HepG2 (cell line): Measurements from ENCODE around the gene DHRS12. TPM values are rescaled to one million over a fixed set of nuclear protein-coding genes. Genes with fewer than 3 reads are reported as not detected.

ENCODE experiments used
- ATAC-seq: fragments of 200-7000 bp; cut with Tn5 transposase; 3 replicates; pipeline ENCODE4 v1.9.1; 2020; ENCODE audit warnings: mild to moderate bottlenecking, moderate library complexity
- BruUV-seq: library from RNA; stranded (reverse); fragments of 400-500 nt; replicated peaks from 2 replicates; lab custom pipeline; 2021; lab: Mats Ljungman, UMichigan
- CTCF ChIA-PET: fragments of 300-600 bp; formaldehyde crosslinking; extraction: SDS; loops from one replicate; lab custom pipeline; 2021; ENCODE audit warnings: low total read pairs, inconsistent platforms, low intra/inter-chr PET ratio; lab: Yijun Ruan, JAX
- POLR2A ChIA-PET: fragments of 350-600 bp; sonication (Branson Sonifier 250); formaldehyde crosslinking; loops from one replicate; lab custom pipeline; 2020; ENCODE audit warnings: antibody characterized with exemption, inconsistent platforms; lab: Yijun Ruan, JAX
- DNase-seq: peaks from one replicate; pipeline ENCODE4 v3.0.0-alpha.2; 2015; ENCODE audit warnings: low spot score
- FAIRE-seq: peaks from 3 replicates; lab custom pipeline; 2011; peaks lifted over from hg19 to GRCh38; lab: Jason Lieb, UNC
- H2AFZ ChIP-seq: one replicate; pipeline ENCODE4 v1.6.1; 2011; ENCODE audit warnings: low read length, inconsistent platforms
- H3K27ac ChIP-seq: fragments of 300-600 bp; 3 replicates; pipeline ENCODE4 v1.8.0; 2011; ENCODE audit warnings: mixed run types, mild to moderate bottlenecking, mixed read lengths, low read length, inconsistent platforms; ENCODE audit not compliant: insufficient read depth; ENCODE audit errors: extremely low read length
- H3K27me3 ChIP-seq, 2 experiments: fragments of 200-600 bp in 1 of 2; 2 replicates in 1 of 2; 3 replicates in 1 of 2; pipeline versions ENCODE4 v1.6.0 to v1.8.0; 2011; ENCODE audit warnings: low read length in 2 of 2, mild to moderate bottlenecking in 2 of 2, moderate library complexity in 2 of 2, inconsistent platforms in 1 of 2; ENCODE audit not compliant: insufficient read depth in 2 of 2, control insufficient read depth in 1 of 2
- H3K36me3 ChIP-seq, 2 experiments: fragments of 200-600 bp in 1 of 2; replicated peaks in 1 of 2; 2 replicates in 1 of 2; 3 replicates in 1 of 2; pipeline versions ENCODE4 v1.5.1 to v1.8.0; 2011; ENCODE audit warnings: low read length in 2 of 2, inconsistent platforms in 1 of 2; ENCODE audit not compliant: insufficient read depth in 2 of 2, control insufficient read depth in 1 of 2
- H3K4me1 ChIP-seq: 2 replicates; pipeline ENCODE4 v1.5.1; 2012; ENCODE audit warnings: low read length, inconsistent platforms; ENCODE audit not compliant: insufficient read depth
- H3K4me2 ChIP-seq: 2 replicates; pipeline ENCODE4 v1.6.0; 2011; ENCODE audit warnings: low read depth, low read length, inconsistent platforms
- H3K4me3 ChIP-seq, 3 experiments: fragments of 200-600 bp in 1 of 3; sonication (generic), shearing (Covaris generic) in 1 of 3; replicated peaks in 1 of 3; 2 replicates each; pipeline ENCODE4 v1.5.1; 2011 to 2016; ENCODE audit warnings: low read length in 3 of 3, inconsistent platforms in 2 of 3, low read depth in 2 of 3, mild to moderate bottlenecking in 2 of 3, control low read depth in 1 of 3, mixed read lengths in 1 of 3; ENCODE audit not compliant: insufficient read depth in 1 of 3
- H3K79me2 ChIP-seq: one replicate; pipeline ENCODE4 v1.6.1; 2011; ENCODE audit warnings: low read length, inconsistent platforms; ENCODE audit not compliant: insufficient read depth
- H3K9ac ChIP-seq: 2 replicates; pipeline ENCODE4 v1.6.0; 2011; ENCODE audit warnings: mild to moderate bottlenecking, low read depth, low read length, inconsistent platforms; ENCODE audit not compliant: insufficient read depth
- H3K9me3 ChIP-seq: 2 replicates; pipeline ENCODE4 v1.5.1; 2012; ENCODE audit warnings: mild to moderate bottlenecking, low read length
- H4K20me1 ChIP-seq: 2 replicates; pipeline ENCODE4 v1.6.0; 2011; ENCODE audit warnings: inconsistent platforms, mild to moderate bottlenecking, low read length, moderate library complexity; ENCODE audit not compliant: insufficient read depth
- DNMT1 ChIP-seq: sonication (generic); formaldehyde crosslinking; IDR thresholded peaks from 2 replicates; pipeline ENCODE4 v1.5.1; 2020; ENCODE audit warnings: mild to moderate bottlenecking, missing genetic modification reagents
- HIVEP1 ChIP-seq: sonication (generic); formaldehyde crosslinking; IDR thresholded peaks from 2 replicates; pipeline ENCODE4 v1.4.0; 2020; ENCODE audit warnings: mild to moderate bottlenecking, missing genetic modification reagents
- IKZF1 ChIP-seq: fragments of 450-650 bp; IDR thresholded peaks from 2 replicates; pipeline ENCODE4 v1.7.1; 2016
- KLF12 ChIP-seq: sonication (generic); formaldehyde crosslinking; IDR thresholded peaks from 2 replicates; pipeline ENCODE4 v1.4.0; 2020; ENCODE audit warnings: missing genetic modification reagents, borderline replicate concordance
- KLF6 ChIP-seq: IDR thresholded peaks from 2 replicates; pipeline ENCODE4 v1.8.0; 2016; ENCODE audit warnings: missing biosample characterization, missing genetic modification reagents
- MED1 ChIP-seq: sonication (generic); formaldehyde crosslinking; IDR thresholded peaks from 2 replicates; pipeline ENCODE4 v1.4.0; 2020; ENCODE audit warnings: missing genetic modification reagents
- REXO4 ChIP-seq: sonication (generic); formaldehyde crosslinking; IDR thresholded peaks from 2 replicates; pipeline ENCODE4 v1.8.0; 2022; ENCODE audit warnings: missing genetic modification reagents, mild to moderate bottlenecking, borderline replicate concordance
- U2AF1 ChIP-seq: fragments of 200-400 bp; formaldehyde crosslinking; optimal IDR thresholded peaks from 2 replicates; pipeline ENCODE3; 2017; ENCODE audit warnings: mild to moderate bottlenecking, low read depth, low read length
- ZBTB42 ChIP-seq: sonication (generic); formaldehyde crosslinking; IDR thresholded peaks from 2 replicates; pipeline ENCODE4 v1.5.0; 2020; ENCODE audit warnings: mild to moderate bottlenecking, missing genetic modification reagents
- ZFYVE20 ChIP-seq: sonication (generic); formaldehyde crosslinking; IDR thresholded peaks from 2 replicates; pipeline ENCODE4 v1.8.0; 2023; ENCODE audit warnings: low read depth, mild to moderate bottlenecking, moderate library complexity, missing genetic modification reagents, borderline replicate concordance
- ZNF12 ChIP-seq: sonication (generic); formaldehyde crosslinking; IDR thresholded peaks from 2 replicates; pipeline ENCODE4 v1.5.0; 2020; ENCODE audit warnings: missing genetic modification reagents
- ZNF441 ChIP-seq: sonication (generic); formaldehyde crosslinking; IDR thresholded peaks from 2 replicates; pipeline ENCODE4 v1.7.0; 2021; ENCODE audit warnings: missing genetic modification reagents, borderline replicate concordance
- ZNF746 ChIP-seq: sonication (generic); formaldehyde crosslinking; IDR thresholded peaks from 2 replicates; pipeline ENCODE4 v1.8.0; 2022; ENCODE audit warnings: mild to moderate bottlenecking, missing genetic modification reagents
- WGBS: methylation state at CpG from one replicate; pipeline ENCODE4 v1.1.6; 2017; ENCODE audit warnings: low lambda C conversion rate; 5-methylcytosine and 5-hydroxymethylcytosine counted together
- in situ Hi-C: cut with HindIII; loops from 2 replicates; pipeline ENCODE4 v1.10.0; 2017; ENCODE audit warnings: low pct_unique_long_range_greater_than_20kb; ENCODE audit not compliant: extremely low pct_ligation_motif_present
- intact Hi-C: fragments of 100-400 bp; cut with micrococcal nuclease; formaldehyde crosslinking; loops from one replicate; pipeline ENCODE4 v1.10.0; 2022; ENCODE audit not compliant: unreplicated experiment
- polyA plus RNA-seq, 8 experiments: library from polyadenylated mRNA; depleted of rRNA in 3 of 8; stranded (reverse) in 7 of 8; unstranded in 1 of 8; fragments of >200 nt; fragmentation: Illumina TruSeq in 4 of 8; extraction: Trizol in 4 of 8; gene quantifications; 2 replicates each; pipeline versions ENCODE4 v1.2.1 to v1.2.3, GENCODE V29; 2011 to 2016; ENCODE audit warnings: low read depth in 4 of 8, missing spikeins in 1 of 8, mixed read lengths in 1 of 8; ENCODE audit not compliant: insufficient read depth in 1 of 8
- total RNA-seq, 5 experiments: library from RNA; depleted of rRNA; stranded (reverse); fragments of >200 nt; fragmentation: Illumina TruSeq; extraction: Trizol; gene quantifications; 2 replicates each; pipeline ENCODE4 v1.2.3, GENCODE V29; 2016; ENCODE audit warnings: low read depth in 1 of 5
- TF ChIP-seq, protein P1 (sequence below): IDR thresholded peaks from 2 replicates; pipeline ENCODE4 v1.6.1; 2016; ENCODE audit warnings: missing compliant biosample characterization, missing genetic modification reagents, borderline replicate concordance
- TF ChIP-seq, protein P2 (sequence below): sonication (generic); formaldehyde crosslinking; conservative IDR thresholded peaks from 2 replicates; pipeline ENCODE4 v1.4.0; 2020; ENCODE audit warnings: missing genetic modification reagents

DHRS12 gene
- total and polyA plus RNA-seq, 2 of the 13 experiments (the other 11 are each of a cell fraction or from before 2014, with no cell fraction given): 7.2 to 8.4 TPM

- in situ Hi-C loops: no loop called here
- POLR2A ChIA-PET: interaction anchor here (1.1 kb wide), 1 partner anchor 24 kb away, joined by 3 read pairs; no protein-coding TSS in a partner anchor
Observed at GRCh38 chr13:51822106-51822815, 18.3 kb upstream of the DHRS12 start.

More at GRCh38 chr13:51822106-51822815, 18.3 kb upstream of the DHRS12 start:
- H3K27me3 ChIP-seq: no peaks in the 10 kb centered on the region
- 88% methylated on average over 13 of the region's 13 CpGs for WGBS
- DNase-seq (no peak), ATAC-seq (no peak), FAIRE-seq (no peak)
- no peak overlapping the region for H3K4me3 ChIP-seq
- no peak overlapping the region for H3K27ac ChIP-seq
- intact Hi-C loops: no loop called here
- no peaks in the 10 kb centered on the region for H3K79me2 ChIP-seq
- no TSS peak for BruUV-seq
- no peak overlapping the region for H3K9ac ChIP-seq
- TF ChIP-seq KLF12: no peak
- no peak for TF ChIP-seq REXO4 (CRISPR knock-in tag)
- TF ChIP-seq HIVEP1 (CRISPR knock-in tag): no peak
- TF ChIP-seq ZFYVE20 (CRISPR knock-in tag): no peak
- TF ChIP-seq, protein P1, sequence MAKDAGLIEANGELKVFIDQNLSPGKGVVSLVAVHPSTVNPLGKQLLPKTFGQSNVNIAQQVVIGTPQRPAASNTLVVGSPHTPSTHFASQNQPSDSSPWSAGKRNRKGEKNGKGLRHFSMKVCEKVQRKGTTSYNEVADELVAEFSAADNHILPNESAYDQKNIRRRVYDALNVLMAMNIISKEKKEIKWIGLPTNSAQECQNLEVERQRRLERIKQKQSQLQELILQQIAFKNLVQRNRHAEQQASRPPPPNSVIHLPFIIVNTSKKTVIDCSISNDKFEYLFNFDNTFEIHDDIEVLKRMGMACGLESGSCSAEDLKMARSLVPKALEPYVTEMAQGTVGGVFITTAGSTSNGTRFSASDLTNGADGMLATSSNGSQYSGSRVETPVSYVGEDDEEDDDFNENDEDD (CRISPR knock-in tag): no peak
- no peak for TF ChIP-seq IKZF1
- TF ChIP-seq ZNF441 (CRISPR knock-in tag): no peak
- TF ChIP-seq MED1 (CRISPR knock-in tag): no peak
- TF ChIP-seq DNMT1: no peak
- TF ChIP-seq ZNF12 (CRISPR knock-in tag): no peak
- TF ChIP-seq, protein P2, sequence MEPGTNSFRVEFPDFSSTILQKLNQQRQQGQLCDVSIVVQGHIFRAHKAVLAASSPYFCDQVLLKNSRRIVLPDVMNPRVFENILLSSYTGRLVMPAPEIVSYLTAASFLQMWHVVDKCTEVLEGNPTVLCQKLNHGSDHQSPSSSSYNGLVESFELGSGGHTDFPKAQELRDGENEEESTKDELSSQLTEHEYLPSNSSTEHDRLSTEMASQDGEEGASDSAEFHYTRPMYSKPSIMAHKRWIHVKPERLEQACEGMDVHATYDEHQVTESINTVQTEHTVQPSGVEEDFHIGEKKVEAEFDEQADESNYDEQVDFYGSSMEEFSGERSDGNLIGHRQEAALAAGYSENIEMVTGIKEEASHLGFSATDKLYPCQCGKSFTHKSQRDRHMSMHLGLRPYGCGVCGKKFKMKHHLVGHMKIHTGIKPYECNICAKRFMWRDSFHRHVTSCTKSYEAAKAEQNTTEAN (CRISPR knock-in tag): no peak
- TF ChIP-seq U2AF1: no peak
- TF ChIP-seq ZBTB42: no peak
- no peak for TF ChIP-seq KLF6 (CRISPR knock-in tag)
- no peak for TF ChIP-seq ZNF746 (CRISPR knock-in tag)
- no peaks in the 10 kb centered on the region for H3K9me3 ChIP-seq
- CTCF ChIA-PET: no interaction called here
- H3K36me3 ChIP-seq: no peaks in the 10 kb centered on the region
- no peak overlapping the region for H3K4me2 ChIP-seq
- no peaks in the 10 kb centered on the region for H3K4me1 ChIP-seq
- H4K20me1 ChIP-seq: no peaks in the 10 kb centered on the region
- H2AFZ ChIP-seq: no peak overlapping the region
